NCI-H2196 (cell line): Measurements from ENCODE around the gene KIF18B.
A peak's percentile ranks its signal among the peaks of the same experiment; 100 is the strongest.

Source experiments
- DNase-seq: peaks from one replicate; lab custom pipeline; 2025; ENCODE audit not compliant: unreplicated experiment; lab: John Stamatoyannopoulos, UW

The KIF18B gene

GRCh38 chr17:44947461-44948314 lies at the start of gene KIF18B:
Gene KIF18B (minus strand): TSS chr17:44947773. CDS start chr17:44936344, 11,429 bp downstream.
- DNase-seq: peak; percentile 93

- no peak for DNase-seq
Observed at GRCh38 chr17:44996304-44996703, 48.7 kb upstream of the KIF18B start.

- DNase-seq: no peak
Observed at GRCh38 chr17:44995436-44996001, 47.9 kb upstream of the KIF18B start.

GRCh38 chr17:44992242-44992939 lies 44.8 kb upstream of the KIF18B start:
- no peak for DNase-seq

- no peak for DNase-seq
Observed at GRCh38 chr17:44990994-44991393, 43.4 kb upstream of the KIF18B start.

- no peak for DNase-seq
Observed at GRCh38 chr17:44989552-44990138, 42.1 kb upstream of the KIF18B start.

GRCh38 chr17:44988044-44988942 lies 40.7 kb upstream of the KIF18B start:
- DNase-seq: no peak

- DNase-seq: no peak
Observed at GRCh38 chr17:44983563-44983962, 36.0 kb upstream of the KIF18B start.

- DNase-seq: no peak
Observed at GRCh38 chr17:44982113-44982702, 34.6 kb upstream of the KIF18B start.

- DNase-seq: peak; percentile 80
Observed at GRCh38 chr17:44981221-44981968, 33.8 kb upstream of the KIF18B start.

GRCh38 chr17:44979426-44979995 lies 31.9 kb upstream of the KIF18B start:
- no peak for DNase-seq

GRCh38 chr17:44978807-44979206 lies 31.2 kb upstream of the KIF18B start:
- DNase-seq: no peak

- DNase-seq: no peak
Observed at GRCh38 chr17:44977814-44978550, 30.4 kb upstream of the KIF18B start.

- DNase-seq: no peak
Observed at GRCh38 chr17:44977065-44977464, 29.5 kb upstream of the KIF18B start.

GRCh38 chr17:44976206-44976605 lies 28.6 kb upstream of the KIF18B start:
- no peak for DNase-seq

GRCh38 chr17:44972953-44973352 lies 25.4 kb upstream of the KIF18B start:
- DNase-seq: no peak

GRCh38 chr17:44971776-44972483 lies 24.4 kb upstream of the KIF18B start:
- DNase-seq: no peak
